A673 (cell line): Measurements from ENCODE around the gene LRP1B.

ENCODE experiments used
- EZH2 ChIP-seq: fragments of 200-600 bp; sonication (generic); IDR thresholded peaks from 2 replicates; pipeline ENCODE4 v1.6.1; 2017; ENCODE audit warnings: borderline replicate concordance, low read depth, mild to moderate bottlenecking, mixed read lengths, antibody characterized with exemption, low read length; ENCODE audit not compliant: poor library complexity, severe bottlenecking
- TF ChIP-seq, protein P1 (sequence below): fragments of 300-800, 200-600 bp; sonication (generic); conservative IDR thresholded peaks from 2 replicates; pipeline ENCODE4 v1.5.1; 2017; ENCODE audit warnings: low read depth, mild to moderate bottlenecking, antibody characterized with exemption, low read length, moderate library complexity, mixed read lengths

DNA sequence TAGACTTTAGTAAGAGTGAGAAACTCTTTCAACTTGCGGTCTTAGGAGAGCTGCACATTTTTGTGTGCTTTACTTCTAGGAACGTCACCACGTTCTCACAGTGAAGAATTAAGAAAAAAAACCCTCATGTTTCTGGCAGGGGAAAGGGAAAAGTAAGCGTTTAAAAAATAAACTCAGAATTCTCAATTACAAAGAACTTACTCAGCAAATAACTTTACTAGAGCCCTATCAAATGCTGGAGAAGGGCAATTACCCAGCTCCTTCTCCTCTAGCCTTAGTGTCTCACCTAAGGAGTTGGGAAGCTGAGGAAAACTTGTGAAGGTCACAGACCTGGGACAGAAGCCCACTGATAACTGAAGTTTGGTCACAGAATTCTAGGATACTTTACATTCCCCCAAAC, 1500.3 kb downstream of the LRP1B start:
- TF ChIP-seq, protein P1, sequence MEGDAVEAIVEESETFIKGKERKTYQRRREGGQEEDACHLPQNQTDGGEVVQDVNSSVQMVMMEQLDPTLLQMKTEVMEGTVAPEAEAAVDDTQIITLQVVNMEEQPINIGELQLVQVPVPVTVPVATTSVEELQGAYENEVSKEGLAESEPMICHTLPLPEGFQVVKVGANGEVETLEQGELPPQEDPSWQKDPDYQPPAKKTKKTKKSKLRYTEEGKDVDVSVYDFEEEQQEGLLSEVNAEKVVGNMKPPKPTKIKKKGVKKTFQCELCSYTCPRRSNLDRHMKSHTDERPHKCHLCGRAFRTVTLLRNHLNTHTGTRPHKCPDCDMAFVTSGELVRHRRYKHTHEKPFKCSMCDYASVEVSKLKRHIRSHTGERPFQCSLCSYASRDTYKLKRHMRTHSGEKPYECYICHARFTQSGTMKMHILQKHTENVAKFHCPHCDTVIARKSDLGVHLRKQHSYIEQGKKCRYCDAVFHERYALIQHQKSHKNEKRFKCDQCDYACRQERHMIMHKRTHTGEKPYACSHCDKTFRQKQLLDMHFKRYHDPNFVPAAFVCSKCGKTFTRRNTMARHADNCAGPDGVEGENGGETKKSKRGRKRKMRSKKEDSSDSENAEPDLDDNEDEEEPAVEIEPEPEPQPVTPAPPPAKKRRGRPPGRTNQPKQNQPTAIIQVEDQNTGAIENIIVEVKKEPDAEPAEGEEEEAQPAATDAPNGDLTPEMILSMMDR, result no peak
- no peak for TF ChIP-seq EZH2
